Neutrophil (primary cell): ENCODE measurements around the gene GJB2.

Experiments used
- H3K27ac ChIP-seq: fragments of 200-600 bp; sonication (generic); 2 replicates; pipeline ENCODE4 v1.5.1; 2016; ENCODE audit warnings: mild to moderate bottlenecking, moderate library complexity
- H3K27me3 ChIP-seq: fragments of 200-600 bp; sonication (generic); 2 replicates; pipeline ENCODE4 v1.6.0; 2016; ENCODE audit warnings: mild to moderate bottlenecking
- H3K36me3 ChIP-seq: fragments of 200-600 bp; sonication (generic); 2 replicates; pipeline ENCODE4 v1.5.1; 2017
- H3K4me1 ChIP-seq, 2 experiments: fragments of 200-600 bp in 1 of 2; sonication (generic) in 1 of 2; 1 replicate in 1 of 2; 2 replicates in 1 of 2; pipeline versions ENCODE4 v1.5.1 to v1.6.1; 2013 to 2016; ENCODE audit warnings: low read depth in 1 of 2, low read length in 1 of 2, mild to moderate bottlenecking in 1 of 2, moderate library complexity in 1 of 2; ENCODE audit not compliant: control insufficient read depth in 1 of 2, insufficient read depth in 1 of 2
- H3K4me3 ChIP-seq, 2 experiments: fragments of 200-600 bp in 1 of 2; sonication (generic) in 1 of 2; 1 replicate in 1 of 2; 2 replicates in 1 of 2; pipeline ENCODE4 v1.5.1; 2013 to 2016; ENCODE audit warnings: low read depth in 1 of 2, low read length in 1 of 2, mild to moderate bottlenecking in 1 of 2, moderate library complexity in 1 of 2
- H3K9me3 ChIP-seq: fragments of 200-600 bp; sonication (generic); 2 replicates; pipeline ENCODE4 v1.5.1; 2016
- TF ChIP-seq, protein P1 (sequence below): fragments of 200-600 bp; sonication (generic); IDR thresholded peaks from 2 replicates; pipeline ENCODE4 v1.5.1; 2016; ENCODE audit warnings: antibody characterized with exemption

GJB2 gene

DNA sequence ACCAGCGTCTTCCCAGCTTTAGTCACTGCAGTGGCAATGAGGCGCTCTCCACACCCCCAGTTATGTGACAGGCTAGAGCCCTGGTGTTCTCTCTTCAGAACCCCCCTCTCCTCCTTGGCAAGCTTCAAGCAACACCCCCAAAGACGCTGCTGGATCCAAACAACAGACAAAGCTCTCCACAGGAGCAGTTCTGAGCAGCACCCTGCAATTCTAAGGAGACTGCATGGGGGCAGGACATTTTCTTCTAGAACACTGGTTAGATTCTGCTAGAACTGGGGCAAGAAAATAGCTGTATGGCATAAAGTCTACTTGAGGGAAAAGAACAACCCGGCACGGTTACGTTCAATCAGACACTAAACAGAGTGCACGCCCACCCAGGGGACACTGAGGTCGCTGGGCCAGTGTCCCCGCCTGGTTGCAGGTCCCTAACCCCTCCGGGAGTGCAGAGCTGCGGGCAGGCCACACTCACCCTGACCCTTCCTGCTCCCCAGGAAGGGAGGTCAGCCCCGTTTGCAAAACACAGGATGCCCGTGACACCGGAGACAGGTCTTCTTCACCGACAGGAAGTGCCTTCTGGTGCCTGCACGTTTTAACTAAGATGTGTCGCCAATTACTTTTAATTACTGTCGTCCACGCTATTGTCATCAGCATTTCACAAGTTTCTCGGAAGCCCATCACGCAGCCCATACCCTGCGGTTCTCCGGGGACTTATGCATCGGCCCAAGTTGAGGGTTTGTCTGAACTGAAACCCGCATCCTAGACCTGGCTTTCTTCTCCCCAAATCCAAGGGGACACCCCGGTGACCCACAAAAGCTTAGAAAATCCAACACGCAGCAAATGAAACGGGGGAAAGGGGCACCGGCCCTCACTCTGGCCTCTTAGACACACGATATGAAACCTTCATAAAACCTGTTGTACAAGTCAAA lies 38.4 kb upstream of the GJB2 start:
- TF ChIP-seq, protein P1, sequence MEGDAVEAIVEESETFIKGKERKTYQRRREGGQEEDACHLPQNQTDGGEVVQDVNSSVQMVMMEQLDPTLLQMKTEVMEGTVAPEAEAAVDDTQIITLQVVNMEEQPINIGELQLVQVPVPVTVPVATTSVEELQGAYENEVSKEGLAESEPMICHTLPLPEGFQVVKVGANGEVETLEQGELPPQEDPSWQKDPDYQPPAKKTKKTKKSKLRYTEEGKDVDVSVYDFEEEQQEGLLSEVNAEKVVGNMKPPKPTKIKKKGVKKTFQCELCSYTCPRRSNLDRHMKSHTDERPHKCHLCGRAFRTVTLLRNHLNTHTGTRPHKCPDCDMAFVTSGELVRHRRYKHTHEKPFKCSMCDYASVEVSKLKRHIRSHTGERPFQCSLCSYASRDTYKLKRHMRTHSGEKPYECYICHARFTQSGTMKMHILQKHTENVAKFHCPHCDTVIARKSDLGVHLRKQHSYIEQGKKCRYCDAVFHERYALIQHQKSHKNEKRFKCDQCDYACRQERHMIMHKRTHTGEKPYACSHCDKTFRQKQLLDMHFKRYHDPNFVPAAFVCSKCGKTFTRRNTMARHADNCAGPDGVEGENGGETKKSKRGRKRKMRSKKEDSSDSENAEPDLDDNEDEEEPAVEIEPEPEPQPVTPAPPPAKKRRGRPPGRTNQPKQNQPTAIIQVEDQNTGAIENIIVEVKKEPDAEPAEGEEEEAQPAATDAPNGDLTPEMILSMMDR, result no peak
- Histone ChIP-seq H3K4me3 (peak overlapping the region; percentile 64 to 65), H3K4me1 (peaks cover 26 to 35% of the 10 kb centered on the region in 2 experiments), H3K9me3 (no peaks in the 10 kb centered on the region), H3K27ac (peak overlapping the region; percentile 81), H3K27me3 (peaks cover 68% of the 10 kb centered on the region), H3K36me3 (no peaks in the 10 kb centered on the region)

GRCh38 chr13:20227730-20228129 lies 35.0 kb upstream of the GJB2 start:
- Histone ChIP-seq H3K36me3 (peaks cover 3% of the 10 kb centered on the region), H3K9me3 (no peaks in the 10 kb centered on the region), H3K4me1 (peaks cover 34 to 52% of the 10 kb centered on the region in 2 experiments), H3K4me3 (no peak overlapping the region), H3K27ac (no peak overlapping the region), H3K27me3 (peaks cover 35% of the 10 kb centered on the region)
- TF ChIP-seq, protein P1, result no peak

DNA sequence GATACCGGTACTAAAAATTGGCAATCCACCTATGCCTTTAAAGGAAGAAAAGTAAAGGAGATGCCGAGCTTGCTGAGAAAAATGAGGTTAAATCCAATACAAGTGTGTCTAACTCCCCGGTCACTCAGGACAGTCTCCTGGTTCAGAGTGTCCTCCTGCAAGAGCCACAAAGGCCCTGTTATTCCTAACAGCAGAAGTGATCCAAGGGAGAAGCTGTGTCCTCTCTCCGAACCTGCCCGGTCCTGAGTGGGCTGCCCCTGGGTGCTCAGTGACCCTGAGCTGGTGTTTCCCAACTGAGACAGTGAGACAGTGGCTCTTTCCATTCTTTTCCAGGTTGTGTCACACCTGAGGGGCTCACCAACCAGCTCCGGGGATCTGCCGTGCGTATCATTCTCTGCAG lies 34.5 kb upstream of the GJB2 start:
- H3K4me1 ChIP-seq, result peaks cover 34 to 52% of the 10 kb centered on the region in 2 experiments
- peaks cover 30% of the 10 kb centered on the region for H3K27me3 ChIP-seq
- TF ChIP-seq, protein P1, result no peak
- no peak overlapping the region for H3K27ac ChIP-seq
- no peaks in the 10 kb centered on the region for H3K9me3 ChIP-seq
- peaks cover 3% of the 10 kb centered on the region for H3K36me3 ChIP-seq
- no peak overlapping the region for H3K4me3 ChIP-seq

- peak overlapping the region; percentile 78 for H3K27ac ChIP-seq
- H3K9me3 ChIP-seq, result no peaks in the 10 kb centered on the region
- peak overlapping the region in 1 of 2 experiments; percentile 11 for H3K4me3 ChIP-seq
- H3K36me3 ChIP-seq, result peaks cover 3% of the 10 kb centered on the region
- TF ChIP-seq, protein P1, result no peak
- peaks cover 39 to 54% of the 10 kb centered on the region in 2 experiments for H3K4me1 ChIP-seq
- H3K27me3 ChIP-seq, result peaks cover 4% of the 10 kb centered on the region
Measured at GRCh38 chr13:20222553-20222952, 29.8 kb upstream of the GJB2 start.

DNA sequence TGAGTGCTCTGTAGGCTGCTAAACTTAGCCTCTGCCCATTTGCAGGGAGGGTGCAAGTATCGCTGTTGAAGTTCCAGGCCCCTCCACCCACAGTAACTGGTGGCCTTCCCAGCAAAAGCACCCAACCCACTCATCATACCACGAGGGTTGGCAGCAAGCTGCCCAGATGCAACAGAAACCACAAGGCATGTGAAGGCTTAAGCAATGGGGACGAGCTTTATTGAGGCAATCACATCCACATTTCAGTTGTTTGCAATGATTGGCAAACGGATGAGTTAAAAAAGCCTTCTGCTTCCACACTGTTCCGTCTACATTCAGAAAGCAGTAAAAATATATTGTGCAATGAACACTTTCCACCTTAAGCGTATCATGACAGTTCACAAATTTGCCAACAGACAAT lies 29.0 kb upstream of the GJB2 start:
- peaks cover 3% of the 10 kb centered on the region for H3K36me3 ChIP-seq
- TF ChIP-seq, protein P1, result no peak
- H3K4me3 ChIP-seq, result peak overlapping the region; percentile 33 to 37
- H3K4me1 ChIP-seq, result peaks cover 39 to 54% of the 10 kb centered on the region in 2 experiments
- H3K9me3 ChIP-seq, result no peaks in the 10 kb centered on the region
- H3K27me3 ChIP-seq, result peaks cover 7% of the 10 kb centered on the region
- H3K27ac ChIP-seq, result peak overlapping the region; percentile 78
